Endothelial cell of umbilical vein (primary cell): Measurements from ENCODE around the gene HSPA8. TPM values are rescaled to one million over a fixed set of nuclear protein-coding genes. Genes with fewer than 3 reads are reported as not detected.

Experiments
- BruUV-seq: library from RNA; stranded (reverse); fragments of 400-500 nt; replicated peaks from 2 replicates; lab custom pipeline; 2021; lab: Mats Ljungman, UMichigan
- CTCF ChIA-PET: fragments of 300-600, 350-600 bp; sonication (Branson Sonifier 250); formaldehyde crosslinking; loops from one replicate; lab custom pipeline; 2021; ENCODE audit warnings: antibody characterized with exemption, inconsistent platforms; lab: Charles Lee
- POLR2A ChIA-PET: fragments of 300-600, 350-600 bp; sonication (Branson Sonifier 250); formaldehyde crosslinking; loops from one replicate; lab custom pipeline; 2021; ENCODE audit warnings: antibody characterized with exemption, inconsistent platforms; lab: Charles Lee
- DNase-seq: peaks from one replicate; pipeline ENCODE4 v3.0.0-alpha.2; 2011; ENCODE audit warnings: low read depth, low spot score
- FAIRE-seq: peaks from 2 replicates; lab custom pipeline; 2011; peaks lifted over from hg19 to GRCh38; lab: Jason Lieb, UNC
- H2AFZ ChIP-seq: 2 replicates; pipeline ENCODE4 v1.6.0; 2012; ENCODE audit warnings: low read depth, low read length, control low read depth, inconsistent platforms
- H3K27ac ChIP-seq: 2 replicates; pipeline ENCODE4 v1.5.1; 2011; ENCODE audit warnings: low read depth, mild to moderate bottlenecking, control low read depth, low read length, moderate library complexity; ENCODE audit not compliant: insufficient read depth
- H3K27me3 ChIP-seq, 2 experiments: 2 replicates each; pipeline versions ENCODE4 v1.6.0 to v1.6.1; 2011; ENCODE audit warnings: low read length in 2 of 2, mixed read lengths in 1 of 2; ENCODE audit not compliant: control insufficient read depth in 2 of 2, insufficient read depth in 2 of 2
- H3K36me3 ChIP-seq, 2 experiments: 2 replicates in 1 of 2; 3 replicates in 1 of 2; pipeline ENCODE4 v1.5.1; 2011; ENCODE audit warnings: low read length in 2 of 2, mild to moderate bottlenecking in 1 of 2, moderate library complexity in 1 of 2; ENCODE audit not compliant: control insufficient read depth in 2 of 2, insufficient read depth in 2 of 2; ENCODE audit errors: extremely low read depth in 1 of 2
- H3K4me1 ChIP-seq: 3 replicates; pipeline ENCODE4 v1.5.1; 2011; ENCODE audit warnings: mild to moderate bottlenecking, low read length; ENCODE audit not compliant: control insufficient read depth, insufficient read depth; ENCODE audit errors: extremely low read depth
- H3K4me2 ChIP-seq: 2 replicates; pipeline ENCODE4 v1.6.1; 2011; ENCODE audit warnings: low read length, control low read depth, mixed read lengths; ENCODE audit not compliant: insufficient read depth
- H3K4me3 ChIP-seq, 3 experiments: fragments of 200-600 bp in 1 of 3; sonication (generic), shearing (Covaris generic) in 1 of 3; replicated peaks in 1 of 3; 2 replicates each; pipeline ENCODE4 v1.5.1; 2011 to 2016; ENCODE audit warnings: control low read depth in 3 of 3, low read length in 3 of 3, mild to moderate bottlenecking in 2 of 3, inconsistent platforms in 1 of 3, low read depth in 1 of 3, moderate library complexity in 1 of 3; ENCODE audit not compliant: insufficient read depth in 1 of 3
- H3K79me2 ChIP-seq: 2 replicates; pipeline ENCODE4 v1.6.0; 2012; ENCODE audit warnings: low read length, inconsistent platforms; ENCODE audit not compliant: control insufficient read depth, insufficient read depth
- H3K9ac ChIP-seq: replicated peaks from 2 replicates; pipeline ENCODE3; 2011; ENCODE audit warnings: low read length, control low read depth; ENCODE audit not compliant: insufficient read depth; ENCODE audit errors: extremely low read depth
- H3K9me1 ChIP-seq: replicated peaks from 3 replicates; pipeline ENCODE4 v1.6.0; 2011; ENCODE audit warnings: mild to moderate bottlenecking, low read length; ENCODE audit not compliant: control insufficient read depth, insufficient read depth; ENCODE audit errors: extremely low read depth
- H3K9me3 ChIP-seq: replicated peaks from 2 replicates; pipeline ENCODE4 v1.5.1; 2012; ENCODE audit warnings: low read length, inconsistent platforms; ENCODE audit not compliant: control insufficient read depth, insufficient read depth
- H4K20me1 ChIP-seq: replicated peaks from 2 replicates; pipeline ENCODE3; 2011; ENCODE audit warnings: mild to moderate bottlenecking, low read length; ENCODE audit not compliant: control insufficient read depth, insufficient read depth; ENCODE audit errors: extremely low read depth
- EZH2 ChIP-seq: IDR thresholded peaks from 2 replicates; pipeline ENCODE4 v1.6.1; 2012; ENCODE audit warnings: borderline replicate concordance, low read depth, mild to moderate bottlenecking, moderate library complexity, low read length, inconsistent platforms; ENCODE audit not compliant: severe bottlenecking
- FOS ChIP-seq: IDR thresholded peaks from 2 replicates; pipeline ENCODE4 v1.6.1; 2011; ENCODE audit warnings: mild to moderate bottlenecking, low read length, moderate library complexity, borderline replicate concordance; ENCODE audit not compliant: insufficient read depth
- GATA2 ChIP-seq: IDR thresholded peaks from 2 replicates; pipeline ENCODE4 v1.7.0; 2011; ENCODE audit warnings: low read depth, mild to moderate bottlenecking, moderate library complexity, mixed read lengths, low read length; ENCODE audit not compliant: insufficient read length, insufficient read depth
- JUN ChIP-seq: IDR thresholded peaks from 2 replicates; pipeline ENCODE4 v1.6.1; 2011; ENCODE audit warnings: borderline replicate concordance, low read depth; ENCODE audit not compliant: insufficient read length, insufficient read depth
- MAX ChIP-seq: IDR thresholded peaks from 2 replicates; pipeline ENCODE4 v1.6.1; 2011; ENCODE audit not compliant: insufficient read depth, insufficient read length
- MYC ChIP-seq: IDR thresholded peaks from one replicate; pipeline ENCODE4 v1.6.1; 2011; ENCODE audit warnings: mild to moderate bottlenecking, low read depth, low read length
- POLR2A ChIP-seq: IDR thresholded peaks from 2 replicates; pipeline ENCODE4 v1.6.1; 2012; ENCODE audit warnings: low read depth, mild to moderate bottlenecking, control low read depth, low read length
- POLR2AphosphoS5 ChIP-seq: IDR thresholded peaks from 2 replicates; pipeline ENCODE4 v1.6.1; 2012; ENCODE audit warnings: low read depth, mild to moderate bottlenecking, control low read depth, low read length, moderate library complexity; ENCODE audit not compliant: insufficient read depth
- dilution Hi-C: fragments of 300-500 bp; cut with MboI; formaldehyde crosslinking; loops from one replicate; pipeline ENCODE4 v1.15.0; 2019; ENCODE audit warnings: low sequenced_read_pairs; ENCODE audit not compliant: extremely low pct_ligation_motif_present
- intact Hi-C: fragments of 100-400 bp; cut with micrococcal nuclease; formaldehyde crosslinking; loops from one replicate; pipeline ENCODE4 v1.10.0; 2022
- polyA plus RNA-seq, 4 experiments: library from polyadenylated mRNA; depleted of rRNA in 3 of 4; stranded (reverse) in 3 of 4; unstranded in 1 of 4; fragments of >200 nt; gene quantifications; 2 replicates each; pipeline versions ENCODE4 v1.2.1 to v1.2.3, GENCODE V29; 2011 to 2012; ENCODE audit warnings: missing spikeins in 1 of 4
- total RNA-seq: library from RNA; stranded (reverse); gene quantifications from 2 replicates; pipeline ENCODE4 v1.2.3, GENCODE V29; 2021
- TF ChIP-seq, protein P1 (sequence below), 2 donors: IDR thresholded peaks; 1 replicate in 1 of 2; 2 replicates in 1 of 2; pipeline ENCODE4 v1.5.1; 2011; ENCODE audit warnings: low read length in 2 of 2, mild to moderate bottlenecking in 2 of 2, moderate library complexity in 2 of 2, control low read depth in 1 of 2, inconsistent platforms in 1 of 2, low read depth in 1 of 2; ENCODE audit not compliant: insufficient read depth in 1 of 2; ENCODE audit errors: extremely low read depth in 1 of 2

The HSPA8 gene
- total and polyA plus RNA-seq, 2 donors (not counting 3 experiments of a cell fraction or from before 2014, with no cell fraction given): 1,383 to 1,728 TPM

- Histone ChIP-seq H3K4me3 (no peak overlapping the region), H3K4me2 (no peak overlapping the region), H2AFZ (no peak overlapping the region), H3K79me2 (no peaks in the 10 kb centered on the region), H4K20me1 (no peaks in the 10 kb centered on the region), H3K9ac (no peak overlapping the region), H3K9me1 (no peaks in the 10 kb centered on the region), H3K36me3 (no peaks in the 10 kb centered on the region), H3K27ac (no peak overlapping the region), H3K27me3 (no peaks in the 10 kb centered on the region), H3K9me3 (no peaks in the 10 kb centered on the region), H3K4me1 (peaks cover 2% of the 10 kb centered on the region)
- BruUV-seq: no TSS peak
- dilution Hi-C loops: loop anchor here (25.0 kb wide), 1 partner anchor 162 kb away; no protein-coding TSS in a partner anchor
- TF ChIP-seq MYC (no peak), GATA2 (no peak), MAX (no peak), POLR2A (no peak), EZH2 (no peak), JUN (no peak), FOS (no peak), POLR2AphosphoS5 (no peak)
- TF ChIP-seq, protein P1, sequence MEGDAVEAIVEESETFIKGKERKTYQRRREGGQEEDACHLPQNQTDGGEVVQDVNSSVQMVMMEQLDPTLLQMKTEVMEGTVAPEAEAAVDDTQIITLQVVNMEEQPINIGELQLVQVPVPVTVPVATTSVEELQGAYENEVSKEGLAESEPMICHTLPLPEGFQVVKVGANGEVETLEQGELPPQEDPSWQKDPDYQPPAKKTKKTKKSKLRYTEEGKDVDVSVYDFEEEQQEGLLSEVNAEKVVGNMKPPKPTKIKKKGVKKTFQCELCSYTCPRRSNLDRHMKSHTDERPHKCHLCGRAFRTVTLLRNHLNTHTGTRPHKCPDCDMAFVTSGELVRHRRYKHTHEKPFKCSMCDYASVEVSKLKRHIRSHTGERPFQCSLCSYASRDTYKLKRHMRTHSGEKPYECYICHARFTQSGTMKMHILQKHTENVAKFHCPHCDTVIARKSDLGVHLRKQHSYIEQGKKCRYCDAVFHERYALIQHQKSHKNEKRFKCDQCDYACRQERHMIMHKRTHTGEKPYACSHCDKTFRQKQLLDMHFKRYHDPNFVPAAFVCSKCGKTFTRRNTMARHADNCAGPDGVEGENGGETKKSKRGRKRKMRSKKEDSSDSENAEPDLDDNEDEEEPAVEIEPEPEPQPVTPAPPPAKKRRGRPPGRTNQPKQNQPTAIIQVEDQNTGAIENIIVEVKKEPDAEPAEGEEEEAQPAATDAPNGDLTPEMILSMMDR (IDR thresholded peaks at IDR 0.05; ENCODE audit: extremely low read depth in 1 of 2, insufficient read depth in 1 of 2, low read depth in 1 of 2, low read length in 2 of 2): no peak
- DNase-seq: no peak
- POLR2A ChIA-PET: no interaction called here
- no peak for FAIRE-seq
- CTCF ChIA-PET: interaction anchor here (1.2 to 21.7 kb wide), 4 partner anchors 8 to 162 kb away, joined by 3 to 587 read pairs (median 132); no protein-coding TSS in a partner anchor
- intact Hi-C loops: loop anchor here (5.0 kb wide), 1 partner anchor 602 kb away; no protein-coding TSS in a partner anchor
These were observed 38.6 kb upstream of the HSPA8 start for GRCh38 chr11:123100379-123101085.
